Measurements from ENCODE around the gene HCLS1.

The HCLS1 gene

DNA sequence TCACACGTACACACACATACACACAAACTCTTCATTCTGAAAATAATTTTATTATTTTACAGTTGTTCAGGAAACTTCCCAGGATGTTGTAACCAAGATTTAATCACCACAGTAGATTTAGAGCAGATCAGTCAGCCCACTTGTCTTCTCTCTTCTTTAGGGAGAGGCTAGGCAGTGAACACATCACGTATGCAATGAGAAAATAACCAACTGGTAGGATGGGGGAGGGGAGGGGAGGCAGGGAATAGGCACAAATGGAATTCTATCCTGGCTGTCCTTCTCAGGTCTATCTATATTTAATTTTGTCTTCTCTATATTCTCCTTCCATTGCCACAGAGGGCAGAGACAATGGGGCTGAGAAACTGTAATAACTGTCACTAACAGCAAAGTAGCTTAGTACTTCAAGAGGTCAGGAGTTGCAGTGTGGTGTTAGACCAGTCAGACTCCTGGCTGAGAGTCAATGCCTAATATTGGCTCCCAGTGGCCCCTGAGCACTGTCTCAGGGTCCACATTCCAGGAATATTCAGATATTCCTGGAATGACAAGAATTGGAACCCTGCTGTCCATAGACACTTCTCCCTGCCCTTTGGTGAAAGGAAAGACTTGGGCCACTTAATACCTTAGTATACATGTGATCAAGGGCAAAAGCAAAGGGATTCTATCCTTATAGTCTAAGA is 2.6 kb upstream of the HCLS1 start:
- Histone ChIP-seq H3K9me3 (no peaks in the 10 kb centered on the region), H3K4me1 (ENCODE audit: control insufficient read depth in 1 of 2, insufficient read depth in 1 of 2, low read depth in 1 of 2, low read length in 1 of 2) (peaks cover 64 to 76% of the 10 kb centered on the region in 2 experiments), H3K27me3 (no peaks in the 10 kb centered on the region), H3K27ac (peak overlapping the region; percentile 98), H3K36me3 (peaks cover 13% of the 10 kb centered on the region), H3K4me3 (ENCODE audit: low read depth in 1 of 2, low read length in 1 of 2) (no peak overlapping the region)
- TF ChIP-seq, protein P1, sequence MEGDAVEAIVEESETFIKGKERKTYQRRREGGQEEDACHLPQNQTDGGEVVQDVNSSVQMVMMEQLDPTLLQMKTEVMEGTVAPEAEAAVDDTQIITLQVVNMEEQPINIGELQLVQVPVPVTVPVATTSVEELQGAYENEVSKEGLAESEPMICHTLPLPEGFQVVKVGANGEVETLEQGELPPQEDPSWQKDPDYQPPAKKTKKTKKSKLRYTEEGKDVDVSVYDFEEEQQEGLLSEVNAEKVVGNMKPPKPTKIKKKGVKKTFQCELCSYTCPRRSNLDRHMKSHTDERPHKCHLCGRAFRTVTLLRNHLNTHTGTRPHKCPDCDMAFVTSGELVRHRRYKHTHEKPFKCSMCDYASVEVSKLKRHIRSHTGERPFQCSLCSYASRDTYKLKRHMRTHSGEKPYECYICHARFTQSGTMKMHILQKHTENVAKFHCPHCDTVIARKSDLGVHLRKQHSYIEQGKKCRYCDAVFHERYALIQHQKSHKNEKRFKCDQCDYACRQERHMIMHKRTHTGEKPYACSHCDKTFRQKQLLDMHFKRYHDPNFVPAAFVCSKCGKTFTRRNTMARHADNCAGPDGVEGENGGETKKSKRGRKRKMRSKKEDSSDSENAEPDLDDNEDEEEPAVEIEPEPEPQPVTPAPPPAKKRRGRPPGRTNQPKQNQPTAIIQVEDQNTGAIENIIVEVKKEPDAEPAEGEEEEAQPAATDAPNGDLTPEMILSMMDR (IDR thresholded peaks at IDR 0.05): no peak

DNA sequence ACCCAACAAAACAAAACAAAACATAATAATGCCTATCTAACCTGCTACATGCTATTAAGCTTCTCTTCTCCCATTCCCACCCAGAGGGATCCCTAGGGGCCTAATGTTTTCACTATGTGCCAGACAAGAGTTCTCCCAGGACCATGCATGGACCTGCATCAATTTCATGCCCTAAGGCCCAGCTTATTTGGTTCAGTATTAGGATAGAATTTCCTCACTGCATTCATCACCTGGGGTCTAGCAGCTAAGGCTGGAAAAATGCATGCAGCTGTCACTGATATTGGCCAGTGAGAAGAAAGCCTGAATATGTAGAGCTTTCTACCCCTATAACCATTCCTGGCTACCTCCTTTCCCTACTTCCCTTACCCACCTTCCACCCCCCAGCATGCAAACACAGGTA is 2.0 kb upstream of the HCLS1 start:
- no peaks in the 10 kb centered on the region for H3K9me3 ChIP-seq
- H3K27me3 ChIP-seq: no peaks in the 10 kb centered on the region
- peaks cover 64 to 76% of the 10 kb centered on the region in 2 experiments for H3K4me1 ChIP-seq (ENCODE audit: control insufficient read depth in 1 of 2, insufficient read depth in 1 of 2, low read depth in 1 of 2, low read length in 1 of 2)
- TF ChIP-seq, protein P1 (IDR thresholded peaks at IDR 0.05): no peak
- no peak overlapping the region for H3K4me3 ChIP-seq (ENCODE audit: low read depth in 1 of 2, low read length in 1 of 2)
- H3K27ac ChIP-seq: peak overlapping the region; percentile 98
- H3K36me3 ChIP-seq: peaks cover 19% of the 10 kb centered on the region

DNA sequence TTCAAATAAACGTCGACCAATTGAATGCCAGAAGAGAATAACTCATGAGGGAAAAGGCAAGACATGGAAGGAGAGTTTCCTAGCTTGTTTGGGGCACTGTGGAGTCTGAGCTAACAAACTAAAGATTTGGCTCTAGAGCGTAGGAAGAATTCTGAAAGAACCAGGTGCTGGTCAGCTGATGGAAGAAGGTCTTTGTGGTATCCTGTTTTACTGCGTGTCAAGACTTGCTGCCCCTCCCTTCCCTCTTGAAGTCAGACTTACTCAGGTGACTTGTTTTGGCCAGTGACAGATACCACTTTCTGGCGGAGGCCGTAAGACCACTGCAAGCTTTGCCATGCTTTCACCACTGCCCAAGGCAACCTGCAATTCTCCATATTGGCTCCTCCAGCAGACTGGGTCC is 673 bp upstream of the HCLS1 start:
- Histone ChIP-seq H3K9me3 (no peaks in the 10 kb centered on the region), H3K27ac (peak overlapping the region; percentile 98), H3K36me3 (peaks cover 33% of the 10 kb centered on the region), H3K4me1 (ENCODE audit: control insufficient read depth in 1 of 2, insufficient read depth in 1 of 2, low read depth in 1 of 2, low read length in 1 of 2) (peaks cover 63 to 74% of the 10 kb centered on the region in 2 experiments), H3K4me3 (ENCODE audit: low read depth in 1 of 2, low read length in 1 of 2) (peak overlapping the region; percentile 71 to 76), H3K27me3 (no peaks in the 10 kb centered on the region)
- TF ChIP-seq, protein P1 (IDR thresholded peaks at IDR 0.05): no peak

DNA sequence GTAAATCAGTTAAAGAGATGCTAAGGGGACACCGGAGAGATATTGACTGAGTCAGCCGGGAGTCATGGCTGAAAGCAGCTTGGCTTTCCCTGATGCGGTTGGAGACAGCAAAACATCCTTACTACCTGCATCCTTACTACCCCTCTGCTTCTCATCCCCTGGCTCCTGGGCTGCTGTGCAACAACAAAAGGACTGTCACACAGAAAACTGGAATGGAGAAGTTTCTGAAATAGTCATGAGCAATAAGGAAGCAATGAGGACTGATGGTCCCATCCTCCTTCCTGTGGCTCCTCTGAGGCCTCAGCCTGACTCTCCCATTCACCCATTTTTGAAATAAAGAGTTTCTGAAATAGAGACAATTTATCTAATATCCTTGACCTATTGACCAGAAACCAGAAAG is 1.1 kb downstream of the HCLS1 start:
- H3K36me3 ChIP-seq: peaks cover 46% of the 10 kb centered on the region
- H3K27me3 ChIP-seq: no peaks in the 10 kb centered on the region
- H3K4me3 ChIP-seq (ENCODE audit: low read depth in 1 of 2, low read length in 1 of 2): peak overlapping the region; percentile 71 to 76
- TF ChIP-seq, protein P1 (IDR thresholded peaks at IDR 0.05): no peak
- H3K27ac ChIP-seq: peak overlapping the region; percentile 98
- H3K4me1 ChIP-seq (ENCODE audit: control insufficient read depth in 1 of 2, insufficient read depth in 1 of 2, low read depth in 1 of 2, low read length in 1 of 2): peaks cover 59 to 67% of the 10 kb centered on the region in 2 experiments
- no peaks in the 10 kb centered on the region for H3K9me3 ChIP-seq

DNA sequence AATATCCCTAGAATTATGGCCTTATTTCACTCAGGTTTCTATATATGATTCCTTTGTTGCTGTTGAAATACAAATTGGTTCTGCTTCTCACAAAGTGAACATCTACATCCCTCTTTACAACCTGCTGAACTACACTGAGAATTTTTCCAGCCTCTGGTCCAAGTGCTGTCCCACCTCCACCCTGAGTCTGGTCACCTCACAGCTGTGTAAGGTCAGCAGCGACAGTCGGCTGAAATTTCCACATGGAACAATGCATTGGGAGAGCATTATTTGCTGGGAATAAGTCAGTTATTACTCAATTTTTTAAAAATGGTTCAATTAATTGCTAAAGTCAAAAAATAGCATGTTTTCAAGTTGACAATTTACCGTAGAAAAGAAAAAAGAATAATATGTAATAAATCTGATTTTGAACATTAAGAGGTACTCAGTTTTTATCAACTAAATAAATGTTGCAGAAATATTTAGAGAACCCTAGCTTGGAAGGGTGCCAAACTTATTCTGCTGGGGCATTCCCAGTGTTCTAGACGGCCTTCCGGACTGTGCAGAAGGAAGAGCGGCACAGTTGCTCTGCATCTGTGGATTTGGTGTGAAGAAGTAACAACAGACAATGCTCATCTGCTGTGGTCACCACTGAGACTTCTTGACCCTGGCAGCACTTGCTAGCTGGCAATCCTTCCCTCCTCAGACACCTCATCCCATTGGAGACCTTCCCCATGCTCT is 1.8 kb downstream of the HCLS1 start:
- Histone ChIP-seq H3K27me3 (no peaks in the 10 kb centered on the region), H3K4me3 (ENCODE audit: low read depth in 1 of 2, low read length in 1 of 2) (peak overlapping the region; percentile 71 to 76), H3K36me3 (peaks cover 46% of the 10 kb centered on the region), H3K4me1 (ENCODE audit: control insufficient read depth in 1 of 2, insufficient read depth in 1 of 2, low read depth in 1 of 2, low read length in 1 of 2) (peaks cover 66 to 72% of the 10 kb centered on the region in 2 experiments), H3K9me3 (no peaks in the 10 kb centered on the region), H3K27ac (peak overlapping the region; percentile 98)
- TF ChIP-seq, protein P1 (IDR thresholded peaks at IDR 0.05): no peak
